GM18858 (cell line): Measurements from ENCODE around the gene VPS52.
A peak's percentile ranks its signal among the peaks of the same experiment; 100 is the strongest.

ENCODE experiments used
- ATAC-seq: cut with Tn5 transposase; IDR thresholded peaks from one replicate; pipeline ENCODE4 v1.9.1; 2021; ENCODE audit not compliant: unreplicated experiment

Gene VPS52

DNA sequence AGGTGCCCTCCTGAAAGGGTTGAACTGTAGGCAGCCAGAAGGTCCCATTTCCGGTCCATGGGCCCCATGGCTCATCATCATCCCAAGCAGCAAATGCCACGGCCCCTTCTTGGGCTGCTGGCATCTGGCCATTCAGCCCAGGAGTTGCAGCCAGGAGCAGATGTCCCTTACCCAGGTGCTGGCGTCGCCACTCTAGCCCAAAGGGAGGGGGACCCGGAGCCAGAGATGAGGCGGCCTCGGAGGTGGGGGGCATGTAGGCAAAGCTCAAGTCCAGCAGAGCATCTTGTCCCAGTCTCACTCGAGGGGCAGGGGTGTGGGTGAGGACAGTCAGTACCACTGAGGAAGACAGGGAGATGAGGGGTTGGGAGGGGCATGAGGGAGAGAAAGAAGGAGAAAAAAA is 33.4 kb upstream of the VPS52 start:
- ATAC-seq = no peak

DNA sequence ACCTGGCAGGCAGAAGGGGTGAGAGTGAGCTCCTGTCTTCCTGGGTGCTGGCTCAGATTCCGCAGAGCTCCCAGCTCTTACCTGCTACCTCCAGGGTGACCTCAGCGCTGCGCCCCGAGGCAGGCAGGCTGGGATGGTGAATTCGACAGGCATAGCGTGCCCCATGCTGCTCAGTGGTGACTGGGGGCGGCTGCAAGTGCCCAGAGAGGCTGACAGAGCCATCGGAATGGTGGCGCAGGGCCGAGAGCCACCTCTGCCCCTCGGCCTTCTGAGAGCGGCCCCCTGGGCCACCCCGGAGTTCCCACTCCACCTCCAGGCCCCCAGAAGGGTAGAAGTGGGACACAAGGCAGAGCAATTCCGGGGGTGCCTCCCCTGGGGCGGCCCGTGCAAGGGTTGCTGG is 32.5 kb upstream of the VPS52 start:
- ATAC-seq = no peak

DNA sequence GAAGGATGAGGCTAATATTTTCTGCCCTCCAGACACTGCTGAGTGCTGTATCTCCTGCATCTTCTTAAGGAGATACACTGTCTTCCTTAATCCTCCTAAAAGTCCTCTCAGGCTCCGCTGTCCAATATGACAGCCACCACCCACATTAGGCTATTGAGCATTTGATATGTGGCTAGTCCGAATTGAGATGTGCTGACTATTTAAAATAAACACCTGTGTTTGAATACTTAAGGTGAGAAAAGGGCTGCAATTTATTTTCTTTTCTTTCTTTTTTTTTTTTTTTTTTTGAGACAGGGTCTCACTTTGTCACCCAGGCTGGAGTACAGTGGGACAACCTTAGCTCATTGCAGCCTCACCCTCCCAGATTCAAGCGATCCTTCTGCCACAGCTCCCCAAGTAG is 30.2 kb upstream of the VPS52 start:
- ATAC-seq = no peak

DNA sequence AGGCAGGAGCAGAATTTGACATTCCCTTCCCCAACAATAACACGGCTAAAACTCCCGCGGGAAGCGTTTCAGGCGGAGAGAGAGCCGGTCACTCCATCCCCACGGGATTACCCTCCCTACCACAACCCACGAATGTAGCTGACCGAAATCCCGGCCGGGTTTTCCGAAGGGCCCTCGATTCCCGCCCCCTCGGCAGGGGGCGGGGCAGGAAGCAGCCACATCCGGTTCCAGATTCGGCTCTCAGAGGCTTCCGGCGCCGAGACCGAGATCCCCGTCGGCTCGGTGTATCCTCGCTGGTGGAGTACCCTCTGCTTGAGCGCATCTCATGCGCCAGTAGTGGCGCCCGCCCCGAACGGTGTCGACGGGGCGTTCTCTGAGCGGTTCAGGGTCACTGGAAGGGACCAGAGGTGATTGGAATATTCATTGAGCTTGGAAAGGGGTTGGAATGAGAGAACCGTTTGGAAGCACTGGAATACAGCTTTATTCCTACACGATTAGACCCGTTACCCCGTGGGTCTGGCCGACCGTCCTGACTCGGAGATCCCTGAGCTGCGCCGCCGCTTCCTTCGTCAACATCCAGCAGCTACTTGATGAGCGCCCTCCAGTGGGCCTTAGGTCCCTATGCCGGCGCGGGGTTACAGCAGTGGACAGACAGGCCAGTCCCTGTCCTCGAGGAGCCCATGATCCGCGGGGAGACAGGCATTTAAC is 27.7 kb upstream of the VPS52 start:
- ATAC-seq = peak; percentile 67

DNA sequence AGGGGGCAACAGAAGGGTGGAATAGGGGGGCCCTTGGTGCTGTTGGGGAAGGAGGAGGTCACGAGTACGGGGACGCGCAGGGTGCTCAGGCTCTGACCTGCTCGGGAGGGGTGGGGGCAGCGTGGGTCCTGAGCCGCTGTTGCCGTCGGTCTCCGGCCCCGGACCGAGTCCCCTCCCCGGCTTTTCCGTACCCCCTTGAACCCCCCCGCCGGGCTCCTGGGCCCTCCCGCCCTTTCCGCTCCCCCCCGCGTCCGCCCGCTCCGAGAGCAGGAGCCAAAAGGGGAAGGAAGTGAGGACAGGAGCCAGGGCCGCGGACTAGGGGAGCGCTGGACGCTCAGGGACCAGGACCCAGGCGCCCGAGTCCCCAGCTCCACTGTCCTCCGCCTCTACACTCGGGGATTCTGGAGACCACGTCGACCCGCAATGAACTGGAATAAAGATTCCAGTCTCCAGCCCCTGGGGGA is 27.1 kb upstream of the VPS52 start, which contains the start of gene RGL2:
Gene RGL2, minus strand, starts transcription at position 170 of the 464 bp plus-strand sequence. CDS start 332 bp downstream, outside the sequence.
- ATAC-seq = no peak

DNA sequence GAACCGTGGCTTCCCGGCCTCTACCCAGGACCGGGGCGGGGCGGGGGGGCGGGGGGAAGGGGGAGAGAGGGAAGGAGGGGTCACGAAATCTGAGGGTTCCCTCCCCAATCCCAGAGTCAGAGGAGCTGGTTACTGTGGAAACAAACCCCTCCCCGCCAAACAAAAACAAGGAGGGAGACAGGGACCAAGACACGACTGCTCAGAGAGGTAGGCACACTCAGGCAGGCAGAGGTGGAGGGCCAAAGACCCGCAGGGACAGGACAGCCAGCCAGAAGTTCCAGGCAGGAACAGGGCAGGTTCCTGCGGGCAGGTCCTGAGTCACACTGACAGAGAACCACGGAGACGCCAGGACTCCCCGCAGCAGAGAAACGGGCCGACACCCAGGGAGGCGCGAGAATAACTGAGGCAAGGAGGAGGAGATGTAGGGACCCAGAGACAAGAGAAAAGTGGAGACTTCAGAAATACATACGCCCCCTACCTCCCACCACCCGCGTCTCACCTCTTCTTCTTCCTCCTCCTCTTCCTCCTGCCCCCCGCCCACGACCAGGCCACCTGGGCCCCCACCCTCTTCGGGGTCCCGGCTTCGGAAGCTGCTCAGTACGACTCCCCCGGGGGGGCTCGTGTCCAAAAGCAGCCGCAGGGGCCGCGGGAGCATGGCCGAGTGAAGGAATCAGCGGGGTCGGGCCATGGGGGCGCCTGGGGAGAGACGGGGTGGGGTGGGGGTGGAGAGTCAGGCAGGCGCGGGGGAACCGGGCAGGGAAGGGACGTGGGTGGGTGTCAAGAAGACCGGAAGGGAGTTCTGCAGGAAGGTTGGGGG is 26.5 kb upstream of the VPS52 start:
- no peak for ATAC-seq

DNA sequence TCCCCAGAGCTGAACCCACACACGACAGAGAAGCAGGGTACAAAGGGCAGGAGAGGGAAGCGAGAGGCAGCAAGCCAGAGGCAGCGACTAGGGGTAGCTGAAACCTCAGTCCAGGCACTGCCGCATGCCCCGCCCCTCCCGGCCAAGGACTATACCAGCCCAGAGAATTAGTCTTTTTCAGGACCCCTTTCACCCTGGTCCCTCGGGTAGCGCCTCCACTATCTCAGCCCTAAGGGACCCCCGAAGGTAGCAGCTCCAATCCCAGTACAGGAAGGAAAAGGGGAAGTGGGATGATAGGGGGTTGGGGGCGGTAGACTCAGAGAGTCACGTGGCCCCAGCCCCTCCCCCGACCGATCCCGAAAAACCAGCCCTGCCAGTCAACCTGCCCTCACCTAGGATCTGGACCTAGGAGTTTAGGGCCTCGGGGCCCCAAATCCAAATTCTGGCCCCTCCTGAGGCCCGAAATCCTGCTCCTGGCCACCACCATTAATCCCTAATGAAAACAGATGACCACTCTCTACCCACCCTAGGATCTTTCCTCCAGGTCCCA is 25.8 kb upstream of the VPS52 start:
- ATAC-seq = no peak

DNA sequence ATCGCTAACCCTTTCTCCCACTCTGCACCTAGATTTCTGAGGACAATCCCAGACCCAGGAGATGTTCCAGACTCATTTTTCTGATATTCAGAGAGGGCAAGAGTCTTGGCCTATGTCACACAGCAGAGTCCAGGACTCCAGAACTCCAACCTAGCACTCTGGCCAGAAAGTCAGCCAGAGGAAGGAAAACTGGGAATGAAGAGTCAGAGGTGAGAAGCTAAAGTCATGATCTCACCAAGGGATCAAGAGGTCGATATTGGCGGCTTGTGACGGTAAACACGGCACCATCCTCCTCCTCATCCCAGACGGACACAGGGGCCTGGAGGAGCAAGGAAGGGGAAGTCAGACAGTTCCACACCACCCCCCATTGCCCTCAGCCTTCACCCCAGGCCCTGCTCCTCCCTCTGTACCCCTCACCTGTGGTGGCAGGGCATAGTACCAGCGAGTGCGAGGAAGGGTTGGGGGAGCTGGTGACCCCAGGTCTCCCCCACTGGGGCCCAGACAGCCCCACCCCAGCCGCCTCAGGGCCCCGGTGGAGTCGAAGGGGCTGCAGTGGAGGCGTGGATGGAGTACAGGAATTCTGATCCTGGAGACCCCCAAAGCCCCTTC is 25.2 kb upstream of the VPS52 start:
- no peak for ATAC-seq

DNA sequence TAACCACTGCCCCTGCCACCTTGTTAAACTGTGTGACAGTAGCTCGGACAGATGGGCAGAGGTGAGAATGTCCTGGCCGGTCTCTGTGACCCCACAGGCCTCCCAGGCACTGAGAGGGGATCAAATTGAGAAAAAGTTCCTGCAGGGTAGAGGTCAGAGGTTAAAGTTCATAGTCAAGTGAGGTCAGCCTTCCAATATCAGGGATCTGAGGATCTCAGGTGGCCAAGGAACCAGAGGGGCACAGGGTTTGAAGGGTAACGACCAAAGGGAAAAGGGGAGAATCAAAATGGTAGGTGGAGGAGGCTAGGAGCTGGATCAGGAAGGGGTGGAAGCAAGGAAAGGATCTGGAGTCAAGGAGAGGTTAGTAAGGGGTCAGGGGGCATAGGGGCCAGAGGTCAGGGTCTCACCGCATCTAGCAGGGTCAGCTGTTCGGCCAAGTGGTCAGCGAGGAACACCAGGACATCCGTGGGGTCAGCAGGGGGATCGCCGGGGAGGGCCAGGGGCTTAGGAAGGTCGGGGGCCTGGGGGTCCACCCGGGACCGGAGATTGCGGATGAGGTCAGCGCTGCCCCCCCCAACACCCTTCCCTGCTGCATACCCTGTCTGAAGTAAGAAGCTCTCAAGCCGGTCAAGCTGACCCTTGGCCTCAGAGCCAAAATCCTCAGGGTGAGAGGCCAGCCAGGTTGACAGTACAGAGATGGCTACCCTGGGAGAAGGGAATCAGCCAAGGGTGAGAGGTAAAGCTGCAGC is 24.1 kb upstream of the VPS52 start:
- ATAC-seq = no peak

DNA sequence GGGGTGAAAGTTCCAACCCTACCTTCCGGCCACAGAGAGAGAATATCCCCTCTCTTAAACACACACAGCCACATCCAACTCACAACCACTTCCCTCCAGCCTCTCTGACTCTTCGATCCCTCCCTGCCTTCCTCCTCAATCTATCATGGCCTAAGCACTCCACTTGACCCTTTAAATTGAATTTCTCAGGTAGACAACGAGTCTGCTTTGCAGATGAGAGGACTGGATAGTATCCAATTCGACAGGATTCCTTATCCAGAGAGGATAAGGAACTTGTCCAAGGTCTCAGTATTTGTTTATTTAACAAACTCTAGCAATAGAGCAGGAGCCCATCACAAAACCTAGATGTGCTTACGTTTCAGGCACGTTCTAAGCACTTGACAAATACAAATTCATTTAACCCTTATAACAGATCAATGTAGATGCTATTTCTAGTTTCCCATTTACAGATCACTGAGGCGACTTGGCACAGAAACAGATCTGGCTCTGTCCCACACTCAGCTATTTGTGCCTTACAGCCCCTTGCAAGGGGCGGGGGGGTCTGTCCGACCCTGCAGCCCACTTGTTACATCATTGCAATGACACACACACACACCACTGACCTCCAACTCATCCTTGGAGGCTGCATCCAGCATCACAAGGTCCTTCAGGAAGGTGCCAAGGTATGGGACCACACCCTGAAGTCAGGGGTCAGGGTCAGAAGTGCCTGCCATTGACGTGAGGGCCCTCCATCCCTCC is 22.6 kb upstream of the VPS52 start:
- no peak for ATAC-seq

DNA sequence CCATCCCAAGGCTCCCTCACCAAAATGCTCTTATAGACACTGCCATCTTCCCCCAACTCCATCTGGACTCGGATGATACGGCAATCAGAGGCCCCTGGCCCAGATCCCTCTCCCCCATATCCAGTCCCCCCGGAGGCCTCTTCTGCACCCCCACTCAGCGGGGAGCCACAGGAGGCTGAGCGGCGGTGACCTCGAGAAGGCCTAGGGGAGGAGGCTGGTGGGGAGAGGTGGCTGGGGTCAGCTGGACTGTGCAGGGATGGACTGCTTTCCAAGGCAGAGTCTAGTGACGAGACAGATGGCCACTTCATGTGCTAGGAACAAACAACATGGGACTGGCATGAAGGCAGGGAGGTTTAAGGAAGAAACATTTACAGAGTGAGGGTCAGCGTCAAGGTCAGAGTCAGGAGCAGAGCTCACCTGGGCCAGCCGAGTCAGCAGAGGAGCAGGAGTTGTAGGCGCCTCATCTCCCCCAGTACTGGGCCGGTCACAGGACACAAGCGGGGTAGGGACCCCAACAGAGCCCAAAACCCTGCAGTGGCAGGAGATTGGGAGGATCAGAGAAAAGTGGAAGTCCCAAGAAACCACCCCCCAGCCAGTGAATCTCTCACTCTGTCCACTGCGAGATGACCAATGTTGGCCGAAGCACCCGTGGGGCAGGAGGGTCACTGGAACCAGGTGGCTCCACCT is 21.5 kb upstream of the VPS52 start:
- ATAC-seq = no peak

DNA sequence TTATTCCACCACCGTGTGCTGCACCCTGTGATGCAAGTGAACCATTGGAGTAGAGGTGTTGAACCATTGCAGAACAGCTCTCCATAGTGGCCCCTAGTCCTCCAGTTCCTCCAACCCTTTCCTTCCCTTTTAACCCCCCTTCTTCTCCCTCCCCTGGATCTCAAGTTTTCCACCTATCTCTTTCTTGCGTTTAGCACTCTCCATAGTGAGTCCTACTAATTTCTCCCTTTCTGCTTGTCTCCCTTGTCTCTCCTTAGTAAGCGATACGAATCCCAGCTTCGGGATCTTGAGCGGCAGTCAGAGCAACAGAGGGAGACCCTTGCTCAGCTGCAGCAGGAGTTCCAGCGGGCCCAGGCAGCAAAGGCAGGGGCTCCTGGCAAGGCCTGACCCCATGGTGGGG is 18.8 kb upstream of the VPS52 start:
- ATAC-seq = no peak

DNA sequence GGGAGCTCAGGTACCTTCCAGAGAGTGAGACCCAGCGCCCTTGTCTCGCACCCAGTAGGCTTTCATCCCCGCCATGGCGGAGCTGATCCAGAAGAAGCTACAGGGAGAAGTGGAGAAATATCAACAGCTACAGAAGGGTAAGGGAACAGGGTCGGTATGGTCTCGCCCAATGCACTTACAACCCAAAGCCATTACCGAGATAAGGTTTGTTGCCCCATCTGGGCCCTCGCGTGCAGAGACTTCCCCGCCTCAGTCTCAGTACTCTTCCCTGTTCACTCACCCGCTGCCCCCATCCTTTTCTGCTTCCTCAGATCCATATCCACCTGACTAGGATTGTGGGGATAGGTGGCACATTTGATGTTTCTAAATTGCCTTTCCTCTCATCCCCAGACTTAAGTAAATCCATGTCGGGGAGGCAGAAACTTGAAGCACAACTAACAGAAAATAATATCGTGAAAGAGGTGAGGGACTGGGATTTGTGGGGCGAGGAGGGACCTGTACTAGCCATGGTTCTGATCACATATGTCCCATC is 18.2 kb upstream of the VPS52 start:
- no peak for ATAC-seq

DNA sequence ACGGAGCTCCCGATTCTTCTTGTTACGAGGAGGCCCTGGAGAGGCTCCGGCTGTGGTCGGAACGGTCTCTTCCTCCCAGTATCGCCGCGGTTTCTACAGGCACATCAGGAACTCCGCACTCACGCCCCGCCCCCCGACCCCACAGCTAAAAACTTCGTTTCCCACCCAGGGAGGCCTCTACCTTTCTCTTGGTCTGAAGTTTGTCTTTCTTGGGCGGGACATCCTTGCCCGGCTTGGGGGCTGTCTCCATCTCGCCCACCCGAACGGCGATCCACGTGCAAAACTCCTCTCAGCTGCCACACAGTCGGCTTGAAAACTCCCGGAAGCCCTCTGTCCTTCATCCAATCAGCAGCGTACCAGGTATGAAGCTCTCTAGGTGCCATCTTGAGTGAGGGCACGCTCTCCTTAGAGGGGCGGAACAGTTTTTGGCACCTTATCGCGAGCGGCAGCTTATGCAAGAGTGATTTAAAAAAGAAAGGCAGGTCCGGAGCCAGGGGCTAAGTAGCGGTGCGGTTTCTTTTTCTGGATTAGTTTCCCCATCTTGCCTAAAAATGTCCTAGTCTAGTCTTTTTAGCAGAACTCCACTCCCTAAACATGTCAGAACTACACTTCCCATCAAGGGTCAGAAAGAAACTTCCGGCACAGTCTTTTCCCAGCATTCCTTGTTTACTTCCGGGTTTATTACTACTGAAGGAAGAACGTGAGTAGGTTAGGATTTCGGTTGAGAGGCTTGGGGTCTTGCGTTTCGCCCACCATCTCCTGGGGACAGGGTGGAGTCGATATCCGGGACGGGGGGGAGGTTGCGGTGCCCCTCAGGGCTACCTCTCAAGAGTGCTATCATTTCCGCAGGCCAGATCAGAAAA is 17.5 kb upstream of the VPS52 start, which contains the start of the genes PFDN6 and WDR46:
Gene PFDN6, plus strand, starts transcription at position 681 of the 863 bp plus-strand sequence. CDS start 256 bp downstream, outside the sequence.
Gene WDR46, minus strand, starts transcription at position 319 of the 863 bp plus-strand sequence. Its CDS starts 69 bp downstream, at position 250.
- peak; percentile 53 for ATAC-seq

DNA sequence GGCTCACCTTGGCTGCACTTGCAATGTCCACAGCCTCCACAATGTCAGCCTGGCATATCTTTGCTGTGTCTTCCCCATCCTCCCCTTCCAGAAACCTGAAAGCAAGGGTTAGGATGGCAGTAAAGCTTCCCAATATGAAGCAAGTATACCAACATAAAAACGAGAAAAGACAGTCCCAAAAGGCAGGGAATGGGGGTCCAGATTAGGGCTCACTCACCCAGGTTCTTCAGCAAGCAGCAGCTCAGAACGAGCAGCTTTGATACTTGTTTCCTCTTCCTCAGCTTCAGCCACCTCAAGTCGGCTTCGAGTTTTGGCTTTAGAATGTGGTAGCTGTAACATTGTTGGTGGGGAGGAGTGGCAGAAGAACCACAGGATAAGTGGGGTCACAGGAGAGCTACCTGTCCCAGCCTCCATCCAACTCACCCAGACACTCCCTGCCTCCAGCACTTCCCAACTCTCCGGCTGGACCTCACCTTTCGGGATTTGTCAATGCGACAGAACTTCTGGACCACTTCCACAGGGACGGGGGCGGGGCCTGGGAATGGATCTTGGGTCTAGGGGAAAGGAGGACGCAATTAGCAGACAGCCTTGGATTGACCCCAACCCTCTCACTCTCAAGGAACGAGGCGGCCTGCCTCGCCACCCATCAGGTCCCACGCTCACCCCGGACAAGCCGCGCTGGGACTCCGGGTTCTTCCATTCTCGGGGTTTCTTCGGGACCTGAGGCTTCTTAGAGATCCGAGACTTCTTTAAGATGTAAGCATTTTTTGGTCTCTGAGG is 16.7 kb upstream of the VPS52 start:
- ATAC-seq = no peak

DNA sequence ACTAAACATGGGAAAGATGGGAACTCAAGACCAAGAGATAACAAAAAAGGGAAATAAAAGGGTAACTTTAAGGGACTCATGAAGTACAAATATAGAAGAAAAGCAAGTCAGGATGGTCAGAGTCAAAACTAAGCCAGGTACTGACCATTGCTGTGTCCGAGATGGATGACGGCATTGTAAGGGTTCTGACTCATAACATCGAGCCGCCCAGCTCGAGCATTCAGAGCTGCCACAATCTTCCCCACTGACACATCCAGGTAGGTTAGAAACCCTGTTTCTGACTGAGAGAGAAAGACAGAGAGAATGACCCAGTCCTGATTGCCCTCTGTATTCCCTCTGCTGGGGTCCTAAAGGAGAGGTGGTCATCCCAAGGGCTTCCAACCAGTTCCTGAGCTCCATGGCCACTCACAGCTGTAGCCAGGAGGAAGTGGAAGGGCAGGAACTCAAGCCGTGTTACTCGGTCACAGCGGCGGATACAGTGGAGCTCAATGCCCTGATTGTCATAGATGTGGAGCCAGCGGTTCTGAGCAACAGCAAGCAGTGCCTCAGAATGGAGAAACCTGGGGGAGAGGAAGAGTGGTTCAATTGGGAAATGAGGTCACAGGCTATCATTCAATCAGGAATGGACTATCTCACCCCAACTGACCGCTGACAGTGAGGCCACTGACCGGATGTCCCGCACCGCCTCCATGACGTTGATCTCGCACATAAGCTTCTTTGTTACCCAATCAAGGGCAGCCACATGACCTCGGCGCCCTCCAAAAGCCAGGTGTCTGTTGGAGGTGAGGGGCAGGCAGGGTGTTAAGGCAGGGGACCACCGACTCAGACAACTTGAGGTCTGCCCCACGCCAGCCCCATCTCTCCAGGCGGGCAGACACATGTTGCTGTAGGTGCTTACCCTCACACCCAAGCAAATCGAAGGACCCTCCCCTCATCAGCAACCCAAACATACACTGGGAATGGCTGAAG is 15.6 kb upstream of the VPS52 start:
- ATAC-seq = no peak
